HG02840 (cell line): ENCODE measurements around the gene DBN1.
"Not testable (repeated sequence)": the region's sequence is repeated elsewhere in the genome, so short reads cannot be mapped to it uniquely, and the experiment has no call there.

ENCODE experiments used
- ATAC-seq: cut with Tn5 transposase; IDR thresholded peaks from one replicate; pipeline ENCODE4 v1.9.1; 2021; ENCODE audit warnings: mild to moderate bottlenecking, moderate library complexity, moderate number of reproducible peaks; ENCODE audit not compliant: unreplicated experiment, low FRiP score

Gene DBN1

GRCh38 chr5:177491983-177492746 is 18.7 kb upstream of the DBN1 start:
- no peak for ATAC-seq

DNA sequence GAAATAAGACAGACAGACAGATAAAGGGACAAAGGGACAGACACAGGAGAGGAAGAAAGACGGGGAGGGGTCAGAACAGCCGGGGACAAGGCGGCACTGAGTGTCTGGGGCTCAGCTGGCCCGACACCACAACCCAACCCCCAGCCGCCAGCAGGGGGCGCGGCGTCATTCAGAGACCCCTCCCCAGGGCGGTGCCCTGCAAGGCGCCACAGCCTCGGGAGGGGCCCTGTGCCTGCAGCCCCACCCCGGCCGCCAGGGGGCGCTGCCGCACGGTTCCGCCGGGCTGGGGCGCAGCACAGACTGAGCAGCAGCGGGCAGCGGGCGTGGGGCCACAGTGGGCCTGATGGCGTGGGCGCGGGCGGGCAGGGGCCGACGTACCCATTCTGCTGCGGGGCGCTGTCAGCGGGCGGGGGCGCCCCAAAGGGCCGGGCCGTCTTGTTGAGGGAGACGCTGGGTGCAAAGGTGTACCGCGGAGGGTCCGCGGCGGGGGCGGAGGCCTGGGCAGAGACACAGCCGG is 18.1 kb upstream of the DBN1 start:
- no peak for ATAC-seq

DNA sequence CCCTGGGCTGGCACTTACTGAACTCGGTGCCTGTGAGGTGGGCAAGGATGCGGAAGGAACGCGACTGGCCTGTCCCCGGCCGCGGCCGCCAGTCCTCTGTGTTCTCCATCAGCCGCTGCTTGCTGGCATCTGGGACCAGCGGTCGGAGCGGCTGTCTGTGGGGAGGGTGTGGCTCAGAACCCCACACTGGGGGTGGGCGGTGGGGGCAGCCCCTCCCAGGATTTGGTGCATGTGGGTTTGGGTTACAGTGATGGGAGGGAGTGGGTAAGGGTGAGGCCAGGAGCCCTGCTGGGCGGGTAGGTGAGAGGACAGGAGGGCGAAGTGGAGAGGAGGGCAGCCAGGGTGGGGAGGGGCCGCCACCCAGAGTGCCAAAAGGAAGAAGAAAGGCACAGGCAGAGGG is 17.6 kb upstream of the DBN1 start:
- ATAC-seq = no peak

DNA sequence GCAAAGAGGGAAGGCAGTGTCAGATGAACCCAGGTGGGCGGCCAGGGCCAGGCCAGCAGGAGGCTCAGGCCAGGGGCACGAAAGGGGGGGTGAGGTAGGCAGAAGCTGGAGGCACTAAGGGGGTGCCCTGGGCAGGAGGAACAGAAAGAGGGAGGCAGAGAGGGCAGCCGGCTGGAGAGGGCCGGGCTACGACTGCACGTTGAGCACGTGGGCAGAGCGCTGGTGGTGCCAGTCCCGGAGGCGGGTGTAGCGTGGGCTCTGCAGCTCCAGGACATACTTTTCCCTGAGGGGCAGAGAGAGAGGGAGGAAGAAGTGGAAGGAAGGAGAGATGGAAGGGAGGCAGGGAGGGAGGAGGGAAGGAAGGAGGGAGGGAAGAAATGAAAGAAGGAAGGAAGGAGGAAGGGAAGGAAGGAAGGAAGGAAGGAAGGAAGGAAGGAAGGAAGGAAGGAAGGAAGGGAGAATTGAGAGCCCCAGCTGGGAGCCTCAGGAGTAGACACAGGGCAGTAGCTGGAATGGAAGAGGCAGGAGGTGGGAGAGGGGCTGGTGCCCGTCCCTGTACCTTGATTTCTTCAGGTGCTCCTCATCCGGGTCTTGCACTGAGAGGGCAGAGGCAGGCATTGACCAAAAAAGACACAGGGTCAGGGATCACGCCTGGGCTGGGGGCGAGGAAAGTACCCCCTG is 17.0 kb upstream of the DBN1 start:
- ATAC-seq = no peak

- no peak for ATAC-seq
Measured at GRCh38 chr5:177489119-177489716, 15.8 kb upstream of the DBN1 start.

DNA sequence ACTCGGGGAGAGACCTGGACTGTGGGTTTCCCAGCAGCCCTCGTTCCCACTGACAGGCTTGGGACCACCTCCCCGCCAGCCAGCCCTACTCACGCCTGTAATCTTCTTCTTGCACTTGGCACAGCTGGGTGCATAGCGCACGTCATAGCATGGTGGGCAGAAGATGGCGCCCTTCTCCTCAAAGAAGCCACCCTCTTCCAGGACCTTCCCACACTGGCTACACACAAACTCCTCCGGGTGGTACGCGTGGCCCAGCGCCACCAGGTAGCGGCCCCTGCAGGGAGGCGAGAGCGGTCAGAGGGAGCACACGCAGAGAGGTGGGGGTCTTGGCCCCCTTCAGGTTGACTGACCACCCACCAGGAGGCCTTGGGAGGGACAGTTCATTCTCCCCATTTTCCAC is 14.5 kb upstream of the DBN1 start:
- no peak for ATAC-seq

DNA sequence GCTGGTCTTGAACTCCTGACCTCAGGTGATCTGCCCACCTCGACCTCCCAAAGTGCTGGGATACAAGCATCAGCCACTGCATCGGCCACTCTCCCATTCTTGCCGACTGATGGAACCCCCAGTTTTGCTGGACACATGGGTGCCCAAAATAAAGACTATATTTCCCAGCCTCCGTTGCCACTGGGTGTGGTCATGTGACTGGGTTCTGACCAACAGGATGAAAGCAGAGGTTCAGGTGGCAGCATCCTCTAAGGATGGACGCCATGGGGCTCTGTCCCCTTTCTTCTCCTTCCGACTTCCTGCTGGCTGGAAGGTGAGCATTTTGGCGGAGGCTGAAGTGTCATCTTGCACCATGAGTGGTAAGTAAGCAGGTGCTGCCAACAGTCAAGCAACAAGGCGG is 13.7 kb upstream of the DBN1 start:
- no peak for ATAC-seq

DNA sequence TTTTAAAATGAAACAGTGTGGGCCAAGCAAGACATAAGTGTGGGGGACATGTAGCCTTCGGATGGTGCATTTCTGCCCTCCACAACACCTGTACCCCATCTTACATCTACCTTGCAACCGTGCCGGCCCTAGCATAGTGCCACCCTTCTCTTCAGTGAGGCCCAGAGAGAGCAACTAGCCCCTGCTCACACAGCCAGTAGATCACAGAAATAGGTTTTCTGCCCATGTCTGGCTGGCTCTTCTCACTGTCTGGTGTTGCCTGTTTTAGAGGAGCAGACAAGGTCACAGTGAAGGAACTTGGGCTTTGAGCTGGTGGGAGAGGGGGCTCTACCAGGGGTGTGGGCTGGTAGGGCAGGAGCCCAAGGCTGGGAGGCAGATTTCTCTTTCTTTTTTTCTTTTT is 12.8 kb upstream of the DBN1 start:
- ATAC-seq = no peak

- not testable (repeated sequence) for ATAC-seq
Measured at GRCh38 chr5:177485753-177486152, 12.3 kb upstream of the DBN1 start.

DNA sequence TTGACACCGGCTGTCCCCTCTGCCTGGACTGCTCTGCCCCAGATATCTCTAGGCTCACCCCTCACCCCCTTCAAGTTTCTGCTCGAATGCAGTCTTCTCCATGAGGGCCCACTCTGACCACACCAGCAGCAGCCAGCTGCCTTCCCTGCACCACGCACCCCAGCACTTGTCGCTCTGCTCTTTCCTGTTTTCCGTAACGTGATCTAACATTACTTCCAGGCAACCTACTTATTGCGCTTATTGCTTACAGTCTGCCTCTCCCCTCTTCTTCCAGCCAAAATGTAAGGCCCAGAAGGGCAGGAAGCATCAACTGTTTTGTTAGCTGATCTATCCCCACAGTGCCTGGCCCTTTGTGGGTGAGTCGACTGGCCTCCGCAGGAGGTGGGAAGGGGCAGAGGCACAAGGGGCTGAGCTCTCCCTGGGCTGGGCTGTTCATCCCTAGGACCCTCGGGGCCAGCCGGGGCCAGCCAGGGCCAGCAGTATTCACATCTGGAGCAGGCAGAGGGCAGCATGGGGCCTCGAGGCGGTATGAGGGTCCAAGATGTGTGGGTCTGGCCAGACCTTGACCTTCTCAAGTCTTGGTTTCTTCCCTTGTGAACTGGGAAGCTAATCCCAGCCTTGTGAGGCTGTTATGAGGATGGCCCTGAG is 11.6 kb upstream of the DBN1 start:
- ATAC-seq = no peak

DNA sequence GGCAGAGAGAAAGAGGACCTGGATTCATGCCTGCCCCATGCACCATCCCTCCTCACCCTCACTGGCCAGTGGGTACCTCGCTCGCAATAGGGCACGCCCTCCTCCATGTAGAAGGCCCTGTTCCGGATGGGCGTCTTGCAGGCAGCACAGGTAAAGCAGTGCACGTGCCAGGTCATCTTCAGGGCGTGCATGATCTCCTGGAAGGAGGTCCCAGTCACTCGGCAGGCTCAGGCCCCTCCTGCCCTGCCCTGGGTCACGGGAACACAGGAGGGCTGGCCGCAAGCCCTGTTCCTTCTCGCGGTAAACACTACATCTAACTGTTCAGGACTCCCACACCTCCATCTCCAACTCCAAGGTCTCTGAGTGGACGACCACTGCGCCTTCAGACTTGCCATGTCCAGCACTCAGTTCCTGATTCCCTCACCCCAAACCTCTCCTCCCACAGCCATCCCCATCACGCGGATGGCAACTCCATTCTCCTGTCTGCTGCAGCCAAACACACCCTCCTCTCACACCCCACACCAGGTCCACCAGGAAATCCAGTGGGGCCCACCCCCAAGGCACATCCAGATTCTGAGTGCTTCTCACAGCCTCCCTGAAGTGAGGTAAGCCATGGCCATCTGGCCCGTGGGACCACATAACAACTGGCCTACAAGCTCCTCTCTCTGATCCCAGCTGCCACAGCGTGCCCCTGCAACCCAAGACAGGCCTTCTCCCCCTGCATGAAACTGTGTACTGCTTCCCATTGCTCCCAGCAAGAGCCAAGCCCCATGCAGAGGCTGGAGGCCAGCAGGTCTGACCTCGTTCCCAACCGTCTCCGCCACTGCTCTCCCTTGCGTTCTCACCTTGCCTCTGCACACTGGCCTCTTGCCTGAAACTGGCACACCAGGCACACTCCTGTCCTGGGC is 10.8 kb upstream of the DBN1 start:
- ATAC-seq = no peak

GRCh38 chr5:177483042-177483441 is 9.6 kb upstream of the DBN1 start:
- ATAC-seq = no peak

GRCh38 chr5:177482359-177482795 is 8.9 kb upstream of the DBN1 start:
- ATAC-seq = no peak

DNA sequence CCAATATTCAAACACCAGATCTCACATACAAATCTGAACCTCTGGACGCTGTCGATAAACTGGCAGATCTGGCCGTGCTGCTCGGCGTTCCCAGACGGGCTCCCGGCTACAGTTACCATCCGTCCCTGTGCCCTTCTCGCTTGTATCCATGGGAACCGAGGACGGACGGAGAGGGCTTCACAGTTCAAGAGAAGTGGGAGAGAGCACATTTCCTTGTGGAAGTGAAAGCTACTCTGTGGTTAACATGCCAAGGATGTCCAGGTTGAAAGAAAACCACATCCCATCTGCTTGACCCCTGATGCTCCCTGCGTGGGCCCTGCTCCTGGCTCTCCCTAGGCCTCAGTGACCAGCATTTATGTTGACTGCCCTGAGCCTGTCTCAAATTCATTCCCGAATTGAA is 6.3 kb upstream of the DBN1 start:
- ATAC-seq = no peak

- no peak for ATAC-seq
Measured at GRCh38 chr5:177478711-177479646, 5.5 kb upstream of the DBN1 start.

DNA sequence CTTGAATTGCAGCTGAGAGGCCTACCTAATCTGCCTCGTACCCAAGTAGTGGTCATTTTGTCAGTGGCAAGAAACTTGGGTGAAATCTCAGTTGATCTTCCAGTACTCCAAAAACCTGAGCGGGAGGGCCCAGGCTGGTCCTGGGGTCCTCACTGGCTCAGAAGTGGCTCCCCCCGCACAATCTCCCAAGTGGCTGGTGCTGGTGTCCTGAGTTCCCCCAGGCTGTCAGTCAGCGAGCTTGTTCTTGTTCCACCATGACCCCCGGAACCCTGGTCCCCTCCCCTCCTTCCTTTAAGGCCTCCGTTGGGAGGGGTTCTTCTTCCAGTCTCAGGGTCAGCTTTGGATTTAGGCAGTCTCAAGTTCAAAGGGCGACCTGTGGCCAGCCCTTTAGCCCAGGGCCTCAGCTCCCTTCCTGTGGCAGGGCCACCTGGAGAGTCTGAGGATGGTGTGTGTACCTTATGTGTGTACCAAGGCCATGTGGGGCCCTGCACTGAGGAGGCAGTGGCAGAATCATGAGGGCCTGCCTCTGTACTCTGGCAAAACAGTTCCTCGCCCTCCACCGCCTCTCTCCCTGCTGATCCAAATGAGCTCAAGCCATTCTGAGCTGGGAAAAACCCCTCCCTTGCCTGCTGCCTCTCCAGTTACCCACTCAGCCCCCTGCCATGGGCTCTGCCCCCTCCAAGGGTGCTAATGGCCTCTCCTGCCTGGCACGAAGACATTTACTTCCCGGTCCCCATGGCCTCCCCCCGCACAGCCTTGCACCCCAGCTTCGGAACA is 4.5 kb upstream of the DBN1 start:
- no peak for ATAC-seq

GRCh38 chr5:177476531-177477233 is 3.2 kb upstream of the DBN1 start:
- ATAC-seq = no peak
